ENCODE results near the gene ACTA1. TPM values are rescaled to one million over a fixed set of nuclear protein-coding genes. Genes with fewer than 3 reads are reported as not detected.

The ACTA1 gene
- total and polyA plus RNA-seq, 2 of the 8 experiments (the other 6 are each of a cell fraction or from before 2014, with no cell fraction given) = 23.5 to 58.2 TPM

DNA sequence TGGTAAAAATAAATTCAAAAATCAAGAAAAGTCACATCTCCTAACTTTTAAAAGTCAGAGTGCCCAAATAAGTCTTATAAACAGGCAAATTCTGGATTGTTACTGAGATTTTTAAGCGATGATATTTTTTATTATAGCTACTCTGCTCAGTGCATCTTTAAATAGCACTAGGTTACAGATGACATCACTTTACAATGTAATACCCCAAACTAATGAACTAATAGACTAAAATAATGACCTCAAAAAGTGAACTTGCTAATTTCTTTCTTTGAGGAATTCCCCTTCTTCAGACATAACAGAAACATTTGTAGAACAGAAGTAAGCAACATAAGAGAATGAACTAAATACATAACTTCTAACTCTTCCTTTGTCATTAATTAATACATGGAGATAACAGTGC is 33.0 kb upstream of the ACTA1 start:
- Histone ChIP-seq H3K9me3 (ENCODE audit: insufficient read depth in 2 of 2, low read depth in 1 of 2, low read length in 1 of 2) (no peaks in the 10 kb centered on the region), H3K27me3 (replicated peaks in 1 of 4; ENCODE audit: control insufficient read depth in 3 of 4, extremely low read depth in 1 of 4, insufficient read depth in 3 of 4, low read length in 3 of 4) (no peaks in the 10 kb centered on the region), H3K14ac (ENCODE audit: insufficient read length) (no peak overlapping the region), H2BK20ac (ENCODE audit: low read length) (no peak overlapping the region), H3K56ac (replicated peaks; ENCODE audit: insufficient read length, low read depth, low read length) (no peak overlapping the region), H3K4me3 (ENCODE audit: extremely low read depth in 1 of 4, insufficient read depth in 2 of 4, low read depth in 3 of 4, low read length in 4 of 4) (no peak overlapping the region), H4K8ac (ENCODE audit: extremely low read depth, insufficient read depth, low read length) (no peak overlapping the region), H2BK12ac (ENCODE audit: low read depth, low read length) (no peak overlapping the region), H3K18ac (ENCODE audit: extremely low read depth, low read length) (no peak overlapping the region), H3K4me1 (replicated peaks in 1 of 4; ENCODE audit: control insufficient read depth in 3 of 4, insufficient read depth in 4 of 4, low read length in 3 of 4) (no peaks in the 10 kb centered on the region), H2AFZ (ENCODE audit: low read length) (no peak overlapping the region), H3K4ac (replicated peaks; ENCODE audit: insufficient read length, low read depth, low read length) (no peak overlapping the region), H3K4me2 (ENCODE audit: insufficient read depth in 1 of 2, low read depth in 2 of 2, low read length in 2 of 2) (no peak overlapping the region), H3K36me3 (ENCODE audit: control insufficient read depth in 2 of 4, insufficient read depth in 4 of 4, low read length in 3 of 4) (peaks cover 14 to 69% (median 42%) of the 10 kb centered on the region in 4 experiments), H3K79me1 (ENCODE audit: low read depth, low read length) (no peaks in the 10 kb centered on the region), H4K91ac (replicated peaks; ENCODE audit: insufficient read length, low read length) (no peak overlapping the region), H2BK5ac (ENCODE audit: low read depth, low read length) (no peak overlapping the region), H3K79me2 (ENCODE audit: control insufficient read depth in 1 of 2, insufficient read depth in 2 of 2, low read length in 2 of 2) (no peaks in the 10 kb centered on the region), H2BK15ac (ENCODE audit: low read length) (no peak overlapping the region), H3K23me2 (ENCODE audit: low read depth, low read length) (no peaks in the 10 kb centered on the region), H2AK5ac (ENCODE audit: low read depth, low read length) (no peak overlapping the region), H3K23ac (ENCODE audit: insufficient read length) (no peak overlapping the region), H2BK120ac (replicated peaks; ENCODE audit: low read depth, low read length) (no peak overlapping the region), H3K9ac (replicated peaks in 1 of 4; ENCODE audit: extremely low read depth in 1 of 4, low read depth in 3 of 4, low read length in 3 of 4) (no peak overlapping the region), H4K5ac (ENCODE audit: insufficient read length, low read depth, low read length) (no peak overlapping the region), H4K20me1 (replicated peaks in 1 of 2; ENCODE audit: control insufficient read depth in 1 of 2, insufficient read depth in 2 of 2, low read length in 2 of 2) (peaks cover 0 to 4% of the 10 kb centered on the region in 2 experiments), H3K27ac (ENCODE audit: low read depth, low read length) (no peak overlapping the region)
- CTCF ChIA-PET (ENCODE audit: partially characterized antibody) = interaction anchor here (1.1 to 2.1 kb wide), 3 partner anchors 10 to 15 kb away, joined by 4 to 5 read pairs (median 4); no protein-coding TSS in a partner anchor
- POLR2A ChIA-PET (ENCODE audit: partially characterized antibody) = interaction anchor here (1.3 kb wide), 1 partner anchor 15 kb away, joined by 4 read pairs; no protein-coding TSS in a partner anchor
- no peak for DNase-seq (ENCODE audit: low read depth in 1 of 2, low spot score in 2 of 2)
- 100% methylated on average over 1 of the region's 1 CpG; no CpG with 5 or more reads in 1 of the 2 experiments for WGBS, 2 experiments (ENCODE audit: extremely low coverage in 1 of 2, insufficient coverage in 1 of 2, insufficient read length in 1 of 2, insufficient replicate concordance in 2 of 2, low coverage in 1 of 2, low lambda C conversion rate in 2 of 2, missing lambda C conversion rate in 1 of 2)
- FAIRE-seq = no peak
- no peak for TF ChIP-seq SIN3A (conservative IDR thresholded peaks at IDR 0.05 in 1 of 2, IDR thresholded peaks at IDR 0.05 in 1 of 2; ENCODE audit: low read depth in 1 of 2, low read length in 2 of 2)
- TF ChIP-seq, protein P1, sequence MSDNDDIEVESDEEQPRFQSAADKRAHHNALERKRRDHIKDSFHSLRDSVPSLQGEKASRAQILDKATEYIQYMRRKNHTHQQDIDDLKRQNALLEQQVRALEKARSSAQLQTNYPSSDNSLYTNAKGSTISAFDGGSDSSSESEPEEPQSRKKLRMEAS (IDR thresholded peaks at IDR 0.05) = no peak
- no peak for TF ChIP-seq TCF12 (IDR thresholded peaks at IDR 0.05; ENCODE audit: low read depth, low read length)
- TF ChIP-seq RBBP5 (IDR thresholded peaks at IDR 0.05; ENCODE audit: borderline replicate concordance, low read depth, low read length) = no peak
- no peak for TF ChIP-seq NANOG (IDR thresholded peaks at IDR 0.05; ENCODE audit: insufficient read depth, low read depth, low read length, poor library complexity, severe bottlenecking)
- no peak for TF ChIP-seq TAF1 (IDR thresholded peaks at IDR 0.05; ENCODE audit: low read depth, low read length)
- TF ChIP-seq ZNF274 (IDR thresholded peaks at IDR 0.05; ENCODE audit: borderline replicate concordance, extremely low read depth, low read length) = no peak
- no peak for TF ChIP-seq BRCA1 (IDR thresholded peaks at IDR 0.05; ENCODE audit: low read depth, low read length)
- TF ChIP-seq, protein P2, sequence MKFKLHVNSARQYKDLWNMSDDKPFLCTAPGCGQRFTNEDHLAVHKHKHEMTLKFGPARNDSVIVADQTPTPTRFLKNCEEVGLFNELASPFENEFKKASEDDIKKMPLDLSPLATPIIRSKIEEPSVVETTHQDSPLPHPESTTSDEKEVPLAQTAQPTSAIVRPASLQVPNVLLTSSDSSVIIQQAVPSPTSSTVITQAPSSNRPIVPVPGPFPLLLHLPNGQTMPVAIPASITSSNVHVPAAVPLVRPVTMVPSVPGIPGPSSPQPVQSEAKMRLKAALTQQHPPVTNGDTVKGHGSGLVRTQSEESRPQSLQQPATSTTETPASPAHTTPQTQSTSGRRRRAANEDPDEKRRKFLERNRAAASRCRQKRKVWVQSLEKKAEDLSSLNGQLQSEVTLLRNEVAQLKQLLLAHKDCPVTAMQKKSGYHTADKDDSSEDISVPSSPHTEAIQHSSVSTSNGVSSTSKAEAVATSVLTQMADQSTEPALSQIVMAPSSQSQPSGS (IDR thresholded peaks at IDR 0.05; ENCODE audit: low read length) = no peak
- no peak for TF ChIP-seq YY1 (IDR thresholded peaks at IDR 0.05; ENCODE audit: low read depth, low read length)
- TF ChIP-seq CTBP2 (IDR thresholded peaks at IDR 0.05; ENCODE audit: borderline replicate concordance, insufficient read depth, insufficient read length, low read length) = no peak
- no peak for TF ChIP-seq SP2 (IDR thresholded peaks at IDR 0.05; ENCODE audit: low read length)

Measured in H1 (cell line).